Natural killer cell (primary cell): ENCODE measurements around the gene CSNK2A1. TPM values are rescaled to one million over a fixed set of nuclear protein-coding genes. Genes with fewer than 3 reads are reported as not detected.

Experiments
- ATAC-seq, 3 donors: fragments of 150-1000 bp in 2 of 3; fragments of 200-7000 bp in 1 of 3; cut with Tn5 transposase; 1 replicate in 1 of 3; 2 replicates in 2 of 3; pipeline ENCODE4 v1.10.0; 2021; ENCODE audit warnings: mild to moderate bottlenecking in 2 of 3, moderate library complexity in 2 of 3
- DNase-seq, 2 donors: peaks; one replicate each; pipeline versions ENCODE4 v3.0.0 to v3.0.0-alpha.2; 2013 to 2021; ENCODE audit warnings: mixed read lengths in 1 of 2
- H3K27ac ChIP-seq: one replicate; pipeline ENCODE4 v1.5.1; 2013; ENCODE audit warnings: mild to moderate bottlenecking, low read length
- H3K27me3 ChIP-seq: one replicate; pipeline ENCODE4 v1.6.1; 2013; ENCODE audit warnings: low read length; ENCODE audit not compliant: control insufficient read depth, insufficient read depth
- H3K36me3 ChIP-seq: one replicate; pipeline ENCODE4 v1.6.1; 2013; ENCODE audit warnings: low read length; ENCODE audit not compliant: control insufficient read depth, insufficient read depth
- H3K4me1 ChIP-seq: one replicate; pipeline ENCODE4 v1.6.1; 2013; ENCODE audit warnings: low read length; ENCODE audit not compliant: control insufficient read depth, insufficient read depth
- H3K4me3 ChIP-seq: one replicate; pipeline ENCODE4 v1.5.1; 2013; ENCODE audit warnings: low read length
- H3K9me3 ChIP-seq: one replicate; pipeline ENCODE4 v1.6.1; 2013; ENCODE audit warnings: low read length; ENCODE audit not compliant: control insufficient read depth, insufficient read depth
- H3K27ac Mint-ChIP-seq, 2 donors: one replicate each; pipeline ENCODE4 v1.8.0; 2022; ENCODE audit warnings: mild to moderate bottlenecking in 2 of 2, mixed read lengths in 2 of 2, moderate library complexity in 1 of 2
- H3K27me3 Mint-ChIP-seq, 2 donors: one replicate each; pipeline ENCODE4 v1.8.0; 2022; ENCODE audit warnings: low read depth in 2 of 2, mixed read lengths in 2 of 2
- H3K36me3 Mint-ChIP-seq: one replicate; pipeline ENCODE4 v1.8.0; 2022; ENCODE audit warnings: mixed read lengths
- H3K4me1 Mint-ChIP-seq, 2 donors: one replicate each; pipeline ENCODE4 v1.8.0; 2022; ENCODE audit warnings: mixed read lengths in 2 of 2
- H3K4me3 Mint-ChIP-seq: one replicate; pipeline ENCODE4 v1.8.0; 2022; ENCODE audit warnings: mild to moderate bottlenecking, moderate library complexity, mixed read lengths
- H3K9me3 Mint-ChIP-seq, 2 donors: one replicate each; pipeline ENCODE4 v1.8.0; 2022; ENCODE audit warnings: mixed read lengths in 2 of 2
- WGBS: methylation state at CpG from one replicate; pipeline ENCODE4 v1.1.7; 2013; ENCODE audit warnings: missing lambda C conversion rate; ENCODE audit not compliant: insufficient coverage; 5-methylcytosine and 5-hydroxymethylcytosine counted together
- intact Hi-C: fragments of 100-400 bp; cut with micrococcal nuclease; formaldehyde crosslinking; loops from one replicate; pipeline ENCODE4 v1.14.2; 2022
- total RNA-seq, 4 donors: library from RNA; stranded (reverse); fragments of 120-200 nt in 1 of 4; gene quantifications; one replicate each; pipeline versions ENCODE4 v1.2.3 to v1.2.4, GENCODE V29; 2013 to 2022
- TF ChIP-seq, protein P1 (sequence below): fragments of 200-600 bp; IDR thresholded peaks from one replicate; pipeline ENCODE4 v1.8.0; 2022; ENCODE audit warnings: antibody characterized with exemption

Gene CSNK2A1
- total RNA-seq, 3 donors from 2014 or later (not counting 1 experiment from before 2014, with no cell fraction given): 88.8 to 92.6 (median 88.9) TPM

DNA sequence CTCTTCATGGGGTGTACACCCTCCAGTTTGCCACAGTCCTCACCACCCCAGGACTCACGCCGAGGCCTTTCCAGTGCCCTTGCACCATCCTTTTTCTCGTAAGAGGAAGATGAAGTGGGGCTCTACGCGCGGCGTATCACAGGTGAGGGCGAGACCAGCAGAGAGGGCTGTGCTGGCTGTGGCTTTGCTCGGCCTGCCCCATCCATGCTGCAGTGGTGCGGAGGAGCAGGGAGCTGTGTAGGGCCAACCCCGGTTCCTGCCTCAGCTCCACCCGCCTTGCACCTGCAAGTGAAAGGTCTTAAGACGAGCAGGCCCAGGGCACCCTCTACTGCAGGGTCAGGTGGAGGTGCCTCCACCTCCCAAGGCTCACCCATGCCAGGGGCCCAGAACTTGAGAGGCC, 111.4 kb downstream of the CSNK2A1 start:
- Mint-ChIP-seq H3K9me3 (no peaks in the 10 kb centered on the region), H3K27ac (peak overlapping the region; percentile 94 to 97), H3K4me1 (peaks cover 20 to 44% of the 10 kb centered on the region in 2 donors), H3K36me3 (no peaks in the 10 kb centered on the region), H3K27me3 (no peaks in the 10 kb centered on the region), H3K4me3 (no peak overlapping the region)
- TF ChIP-seq, protein P1, sequence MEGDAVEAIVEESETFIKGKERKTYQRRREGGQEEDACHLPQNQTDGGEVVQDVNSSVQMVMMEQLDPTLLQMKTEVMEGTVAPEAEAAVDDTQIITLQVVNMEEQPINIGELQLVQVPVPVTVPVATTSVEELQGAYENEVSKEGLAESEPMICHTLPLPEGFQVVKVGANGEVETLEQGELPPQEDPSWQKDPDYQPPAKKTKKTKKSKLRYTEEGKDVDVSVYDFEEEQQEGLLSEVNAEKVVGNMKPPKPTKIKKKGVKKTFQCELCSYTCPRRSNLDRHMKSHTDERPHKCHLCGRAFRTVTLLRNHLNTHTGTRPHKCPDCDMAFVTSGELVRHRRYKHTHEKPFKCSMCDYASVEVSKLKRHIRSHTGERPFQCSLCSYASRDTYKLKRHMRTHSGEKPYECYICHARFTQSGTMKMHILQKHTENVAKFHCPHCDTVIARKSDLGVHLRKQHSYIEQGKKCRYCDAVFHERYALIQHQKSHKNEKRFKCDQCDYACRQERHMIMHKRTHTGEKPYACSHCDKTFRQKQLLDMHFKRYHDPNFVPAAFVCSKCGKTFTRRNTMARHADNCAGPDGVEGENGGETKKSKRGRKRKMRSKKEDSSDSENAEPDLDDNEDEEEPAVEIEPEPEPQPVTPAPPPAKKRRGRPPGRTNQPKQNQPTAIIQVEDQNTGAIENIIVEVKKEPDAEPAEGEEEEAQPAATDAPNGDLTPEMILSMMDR: no peak
- H3K36me3 ChIP-seq: peaks cover 61% of the 10 kb centered on the region
- no peak overlapping the region for H3K4me3 ChIP-seq
- H3K27me3 ChIP-seq: no peaks in the 10 kb centered on the region
- peaks cover 52% of the 10 kb centered on the region for H3K4me1 ChIP-seq
- 96% methylated on average over 13 of the region's 13 CpGs for WGBS
- DNase-seq: no peak
- intact Hi-C loops: no loop called here
- no peak for ATAC-seq
- no peaks in the 10 kb centered on the region for H3K9me3 ChIP-seq
- no peak overlapping the region for H3K27ac ChIP-seq

DNA sequence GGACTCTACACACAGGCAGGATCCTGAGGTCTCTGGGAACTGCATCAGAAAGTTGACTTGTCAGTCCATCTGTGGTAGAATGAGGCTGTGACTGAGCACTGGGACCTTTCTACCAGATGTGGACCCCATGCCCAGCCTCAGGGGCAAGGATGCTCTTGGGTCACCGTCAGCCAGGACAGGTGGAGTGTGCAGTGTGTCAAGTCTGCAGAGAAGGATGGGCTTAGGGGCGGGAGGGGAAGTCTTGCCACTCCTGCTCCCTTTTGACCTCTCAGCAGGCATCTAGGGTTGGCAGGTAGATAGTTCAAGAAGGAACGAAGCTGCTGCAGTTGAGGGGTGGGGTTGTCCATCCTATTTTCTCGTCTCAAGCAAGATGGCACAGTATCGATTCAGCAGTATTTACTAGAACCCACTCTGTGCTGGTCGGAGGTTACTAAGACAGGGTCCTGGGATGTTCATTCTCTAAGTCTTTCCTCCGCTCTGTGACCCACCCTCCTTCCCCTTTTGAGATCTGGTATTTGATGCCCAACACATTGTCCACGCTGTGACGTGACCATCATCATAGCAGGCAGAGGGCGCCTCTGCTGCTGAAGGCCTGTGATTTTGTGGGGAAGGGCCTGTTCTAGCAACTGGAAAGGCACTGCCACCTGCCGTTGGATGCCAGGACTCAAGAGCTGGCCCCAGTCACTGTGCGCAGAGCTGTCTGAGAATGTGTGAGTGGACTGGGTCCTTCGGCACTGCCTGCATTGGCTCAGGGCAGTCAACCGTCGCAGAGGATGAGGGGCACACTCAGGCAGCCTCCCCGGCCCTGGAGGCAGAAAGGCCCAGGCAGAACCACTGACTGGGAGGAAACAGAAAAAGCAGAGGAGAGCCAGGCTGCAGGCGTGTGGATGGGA, 112.3 kb downstream of the CSNK2A1 start:
- DNase-seq: peak in 1 of 2 donors; percentile 59
- ATAC-seq: no peak
- Mint-ChIP-seq H3K36me3 (no peaks in the 10 kb centered on the region), H3K27me3 (no peaks in the 10 kb centered on the region), H3K4me1 (peaks cover 22 to 42% of the 10 kb centered on the region in 2 donors), H3K4me3 (no peak overlapping the region), H3K9me3 (no peaks in the 10 kb centered on the region), H3K27ac (peak overlapping the region; percentile 50 to 97)
- no peak overlapping the region for H3K27ac ChIP-seq
- 86% methylated on average over 17 of the region's 17 CpGs for WGBS
- H3K4me1 ChIP-seq: peaks cover 43% of the 10 kb centered on the region
- TF ChIP-seq, protein P1: no peak
- intact Hi-C loops: no loop called here
- no peaks in the 10 kb centered on the region for H3K27me3 ChIP-seq
- H3K4me3 ChIP-seq: no peak overlapping the region
- H3K36me3 ChIP-seq: peaks cover 63% of the 10 kb centered on the region
- no peaks in the 10 kb centered on the region for H3K9me3 ChIP-seq

DNA sequence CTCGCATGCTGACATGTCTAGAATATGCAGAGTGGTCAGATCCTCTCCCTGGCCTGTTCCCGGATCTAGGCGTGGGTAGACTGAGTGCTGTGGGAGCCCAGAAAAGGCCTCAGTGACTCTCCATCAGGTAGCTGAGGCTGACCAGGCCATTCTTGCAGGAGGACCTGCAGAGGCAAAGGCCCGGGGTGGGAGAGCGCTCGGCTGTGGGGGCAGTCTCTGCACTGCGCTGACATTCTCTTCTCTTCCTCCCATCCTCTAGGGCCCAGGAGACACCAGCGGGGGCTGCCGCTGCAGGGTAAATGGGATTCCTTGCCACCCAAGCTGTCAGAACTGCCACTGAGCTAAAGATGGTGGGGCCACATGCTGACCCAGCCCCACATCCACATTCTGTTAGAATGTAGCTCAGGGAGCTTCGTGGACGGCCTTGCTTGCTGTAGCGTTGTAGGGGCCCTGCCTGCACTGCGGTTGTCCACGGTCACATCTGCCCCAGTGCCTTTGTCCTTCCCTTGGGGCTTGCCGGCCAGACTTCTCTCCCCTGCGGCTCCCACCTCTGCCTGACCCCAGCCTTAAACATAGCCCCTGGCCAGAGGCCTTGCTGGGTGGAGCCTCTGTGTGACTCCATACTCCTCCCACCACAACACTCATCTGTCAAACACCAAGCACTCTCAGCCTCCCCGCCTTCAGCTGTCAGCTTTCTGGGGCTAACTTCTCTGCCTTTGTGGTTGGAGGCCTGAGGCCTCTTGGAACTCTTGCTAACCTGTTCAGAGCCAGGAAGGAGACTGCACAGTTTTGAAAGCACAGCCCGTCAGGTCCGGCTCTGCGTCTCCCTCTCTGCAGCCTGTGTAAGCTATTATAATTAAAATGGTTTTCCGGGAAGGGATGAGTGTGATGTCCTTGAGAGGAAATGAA, 113.2 kb downstream of the CSNK2A1 start:
- no peak for DNase-seq
- no peak for ATAC-seq
- Histone ChIP-seq H3K27me3 (no peaks in the 10 kb centered on the region), H3K27ac (no peak overlapping the region), H3K4me1 (peaks cover 34% of the 10 kb centered on the region), H3K9me3 (no peaks in the 10 kb centered on the region), H3K4me3 (no peak overlapping the region), H3K36me3 (peaks cover 54% of the 10 kb centered on the region)
- peaks cover 19 to 34% of the 10 kb centered on the region in 2 donors for H3K4me1 Mint-ChIP-seq
- TF ChIP-seq, protein P1: no peak
- H3K36me3 Mint-ChIP-seq: no peaks in the 10 kb centered on the region
- WGBS: 96% methylated on average over 21 of the region's 21 CpGs
- intact Hi-C loops: no loop called here
- H3K27me3 Mint-ChIP-seq: no peaks in the 10 kb centered on the region
- peak overlapping the region; percentile 50 to 97 for H3K27ac Mint-ChIP-seq
- H3K9me3 Mint-ChIP-seq: no peaks in the 10 kb centered on the region
- H3K4me3 Mint-ChIP-seq: no peak overlapping the region
